T-helper 1 cell treated with Interleukin-12 subunit alpha and Interleukin-12 subunit beta and Interleukin-4 antibody, amounts not matched to agents 30 μg/mL and 1 μg/mL, for 36 hours (primary cell): ENCODE measurements around the gene CBFA2T3.

ENCODE experiments used
- H3K27ac Mint-ChIP-seq: one replicate; pipeline ENCODE4 v1.8.0; 2021; ENCODE audit warnings: mild to moderate bottlenecking, mixed read lengths
- H3K27me3 Mint-ChIP-seq: one replicate; pipeline ENCODE4 v1.8.0; 2021; ENCODE audit warnings: low read depth, mixed read lengths
- H3K36me3 Mint-ChIP-seq: one replicate; pipeline ENCODE4 v1.8.0; 2021; ENCODE audit warnings: low read depth, mixed read lengths
- H3K4me1 Mint-ChIP-seq: one replicate; pipeline ENCODE4 v1.8.0; 2021; ENCODE audit warnings: low read depth, mixed read lengths
- H3K4me3 Mint-ChIP-seq: one replicate; pipeline ENCODE4 v1.8.0; 2021; ENCODE audit warnings: mild to moderate bottlenecking, moderate library complexity, mixed read lengths
- H3K9me3 Mint-ChIP-seq: one replicate; pipeline ENCODE4 v1.8.0; 2021; ENCODE audit warnings: mixed read lengths

Gene CBFA2T3

GRCh38 chr16:88939245-88939971, 37.6 kb downstream of the CBFA2T3 start:
- H3K9me3 Mint-ChIP-seq = no peaks in the 10 kb centered on the region
- no peaks in the 10 kb centered on the region for H3K4me1 Mint-ChIP-seq
- no peak overlapping the region for H3K4me3 Mint-ChIP-seq
- no peak overlapping the region for H3K27ac Mint-ChIP-seq
- peaks cover 44% of the 10 kb centered on the region for H3K27me3 Mint-ChIP-seq
- H3K36me3 Mint-ChIP-seq = no peaks in the 10 kb centered on the region

DNA sequence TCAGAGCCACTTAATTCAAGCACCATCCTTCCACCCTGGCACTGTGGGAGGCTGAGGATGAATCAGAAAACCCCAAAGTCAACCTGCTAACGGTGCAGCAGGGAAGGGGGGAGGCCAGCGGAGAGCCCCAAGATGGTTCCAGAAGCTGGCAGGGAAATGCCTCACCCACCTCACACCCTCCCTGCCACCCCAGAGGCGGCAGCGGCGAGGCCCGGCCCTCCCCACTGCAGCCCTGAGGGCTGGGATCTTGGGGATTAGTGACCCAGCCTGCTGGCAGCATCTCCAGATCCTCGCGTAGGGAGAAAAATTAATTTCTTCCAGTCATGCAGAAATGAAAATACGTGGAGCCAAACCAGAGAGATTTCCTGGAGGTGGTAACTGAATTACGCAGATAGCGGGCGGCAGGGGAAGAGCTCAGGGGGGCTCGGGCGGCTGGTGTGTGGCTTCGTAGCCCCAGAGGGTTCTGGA, 38.2 kb downstream of the CBFA2T3 start:
- Mint-ChIP-seq H3K36me3 (no peaks in the 10 kb centered on the region), H3K9me3 (no peaks in the 10 kb centered on the region), H3K27me3 (peaks cover 41% of the 10 kb centered on the region), H3K27ac (no peak overlapping the region), H3K4me3 (no peak overlapping the region), H3K4me1 (no peaks in the 10 kb centered on the region)

DNA sequence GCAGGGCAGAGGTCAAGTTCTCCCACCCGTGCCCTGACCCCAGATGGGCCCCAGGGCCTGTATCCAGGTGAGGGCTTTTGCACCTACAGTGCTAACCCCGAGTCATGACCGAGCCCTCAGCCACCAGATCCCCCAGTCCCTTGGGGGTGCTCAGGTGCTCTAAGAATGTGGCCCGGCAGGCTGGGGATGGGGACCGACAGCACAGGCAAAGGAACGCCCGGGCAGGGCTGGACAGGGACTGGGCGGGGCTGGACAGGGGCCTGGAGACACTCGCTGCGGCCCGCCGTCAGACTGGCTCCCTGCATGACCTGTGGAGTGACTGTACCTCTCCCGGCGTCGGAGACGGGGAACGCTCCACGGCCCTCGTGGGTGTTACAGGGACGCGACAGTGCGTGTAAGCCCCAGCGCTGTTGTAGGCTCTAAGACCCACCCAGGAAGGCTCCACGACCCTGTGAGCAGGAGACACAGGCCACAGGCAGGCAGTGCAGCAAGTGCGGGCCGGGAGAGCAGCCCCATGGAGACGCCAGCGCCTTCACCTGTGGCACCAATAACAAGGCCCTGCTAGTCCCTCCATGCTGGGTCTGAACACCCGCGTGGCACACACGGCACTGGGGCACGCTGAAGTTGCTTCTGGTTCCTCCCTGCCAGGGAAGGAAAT, 38.8 kb downstream of the CBFA2T3 start:
- no peak overlapping the region for H3K27ac Mint-ChIP-seq

DNA sequence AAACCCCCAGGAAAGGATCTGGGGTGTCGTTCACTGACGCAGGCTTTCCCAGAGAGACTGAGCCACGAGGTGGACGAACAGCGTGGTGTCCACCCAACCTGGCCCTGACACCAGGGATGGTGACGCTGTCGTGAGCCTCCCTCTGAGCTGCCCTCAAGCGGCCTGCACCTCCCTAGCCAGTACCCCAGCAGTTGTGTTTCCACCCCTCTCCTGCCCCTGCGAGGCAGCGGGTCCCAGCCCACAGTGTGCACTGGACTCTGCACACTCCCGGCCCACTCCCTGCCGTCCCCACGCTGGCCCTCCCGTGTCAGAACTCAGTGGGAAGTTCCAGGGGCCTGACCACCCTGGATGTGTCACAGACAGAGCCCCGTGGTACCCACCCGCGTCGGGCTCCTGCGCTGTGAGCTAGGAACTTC, 39.8 kb downstream of the CBFA2T3 start:
- no peaks in the 10 kb centered on the region for H3K36me3 Mint-ChIP-seq
- peaks cover 28% of the 10 kb centered on the region for H3K27me3 Mint-ChIP-seq
- no peak overlapping the region for H3K4me3 Mint-ChIP-seq
- H3K27ac Mint-ChIP-seq = no peak overlapping the region
- H3K9me3 Mint-ChIP-seq = no peaks in the 10 kb centered on the region
- H3K4me1 Mint-ChIP-seq = no peaks in the 10 kb centered on the region

More for the DNA sequence above, 38.8 kb downstream of the CBFA2T3 start:
- H3K36me3 Mint-ChIP-seq = no peaks in the 10 kb centered on the region
- H3K27me3 Mint-ChIP-seq = peaks cover 36% of the 10 kb centered on the region
- H3K4me3 Mint-ChIP-seq = no peak overlapping the region
- H3K4me1 Mint-ChIP-seq = no peaks in the 10 kb centered on the region
- H3K9me3 Mint-ChIP-seq = no peaks in the 10 kb centered on the region

DNA sequence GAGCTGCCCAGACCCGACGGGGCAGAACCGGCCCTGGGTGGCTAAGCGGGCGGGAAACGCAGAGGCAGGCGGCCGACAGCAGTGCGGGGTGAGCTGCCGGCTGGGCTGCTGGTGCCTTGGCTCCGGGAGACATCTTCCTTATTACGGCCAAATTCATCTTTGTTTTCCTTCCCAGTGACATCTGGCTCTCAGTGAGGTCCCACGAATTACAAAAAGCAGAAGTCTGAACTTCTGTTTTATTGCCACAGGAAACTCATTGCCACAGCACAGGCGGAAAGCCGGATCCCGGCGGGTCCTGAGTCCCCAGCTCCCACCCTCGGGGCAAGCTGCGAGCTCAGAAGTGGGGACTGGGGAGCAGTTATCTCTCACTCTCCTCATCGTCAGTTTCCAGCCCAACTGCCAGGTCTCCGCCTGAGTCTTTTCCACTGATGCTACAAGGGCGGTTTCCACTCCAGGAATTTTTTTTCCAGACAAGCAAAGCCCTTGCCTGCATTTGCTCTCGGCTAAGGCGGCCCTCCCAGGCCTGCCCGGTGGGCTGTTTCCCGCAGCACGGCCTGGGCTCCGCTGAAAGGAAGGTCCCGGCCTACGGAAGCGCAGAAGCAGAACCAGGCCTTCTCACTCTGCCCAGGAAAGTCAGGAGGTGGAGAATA, 40.3 kb downstream of the CBFA2T3 start:
- no peak overlapping the region for H3K27ac Mint-ChIP-seq
- no peak overlapping the region for H3K4me3 Mint-ChIP-seq
- H3K27me3 Mint-ChIP-seq = peaks cover 28% of the 10 kb centered on the region

DNA sequence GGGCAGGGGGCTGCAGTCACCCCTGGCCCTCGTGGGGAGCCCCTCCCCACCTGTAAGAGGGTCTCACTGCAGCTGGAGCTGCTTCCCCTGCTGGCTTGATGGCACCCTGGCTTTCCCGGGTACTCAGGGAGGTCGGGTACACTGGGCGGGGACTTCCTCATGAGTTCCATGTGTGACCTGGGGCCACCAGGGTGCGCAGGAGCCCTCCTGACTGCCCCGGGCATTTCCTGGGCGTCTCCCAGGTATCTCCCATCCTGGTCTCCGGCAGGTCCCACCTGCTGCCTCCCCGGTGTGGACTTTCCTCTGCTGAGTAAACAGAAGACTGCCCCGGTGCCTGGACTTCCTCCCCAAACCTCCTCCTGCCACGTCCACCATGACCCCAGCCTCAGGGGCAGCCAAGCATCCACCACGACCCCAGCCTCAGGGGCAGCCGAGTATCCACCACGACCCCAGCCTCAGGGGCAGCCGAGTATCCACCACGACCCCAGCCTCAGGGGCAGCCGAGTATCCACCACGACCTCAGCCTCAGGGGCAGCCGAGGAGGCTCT, 40.9 kb downstream of the CBFA2T3 start:
- Mint-ChIP-seq H3K27ac (no peak overlapping the region), H3K9me3 (no peaks in the 10 kb centered on the region), H3K27me3 (peaks cover 28% of the 10 kb centered on the region), H3K4me3 (no peak overlapping the region), H3K36me3 (no peaks in the 10 kb centered on the region), H3K4me1 (no peaks in the 10 kb centered on the region)

More for the DNA sequence above, 40.3 kb downstream of the CBFA2T3 start:
- Mint-ChIP-seq H3K4me1 (no peaks in the 10 kb centered on the region), H3K36me3 (no peaks in the 10 kb centered on the region), H3K9me3 (no peaks in the 10 kb centered on the region)

DNA sequence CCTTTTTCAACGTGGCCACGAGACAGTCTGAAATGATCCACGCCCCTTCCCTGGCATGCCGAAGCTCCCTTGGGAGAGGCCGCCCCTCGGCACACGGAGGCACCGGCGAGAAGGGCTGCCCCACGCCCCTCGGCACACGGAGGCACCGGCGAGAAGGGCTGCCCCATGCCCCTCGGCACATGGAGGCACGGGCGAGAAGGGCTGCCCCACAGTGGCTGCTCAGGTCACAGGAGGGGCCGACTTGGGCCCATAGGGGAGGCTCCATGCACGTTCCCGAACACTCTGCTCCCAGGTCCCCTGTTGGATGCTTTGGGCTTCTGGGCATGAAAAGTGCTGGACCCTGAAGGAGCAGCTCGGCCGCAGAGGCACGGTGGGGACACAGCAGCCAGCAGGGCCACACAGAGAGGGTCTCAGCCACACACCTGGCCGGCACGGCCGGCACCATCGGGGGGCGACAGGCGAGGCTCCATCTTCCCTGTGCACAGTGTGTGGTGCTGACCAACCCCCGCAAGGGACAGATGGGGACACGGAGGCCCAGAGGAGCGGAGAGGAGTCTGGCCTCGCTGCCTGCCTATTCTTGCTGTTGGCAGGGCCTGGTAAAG, 42.8 kb downstream of the CBFA2T3 start:
- Mint-ChIP-seq H3K4me1 (no peaks in the 10 kb centered on the region), H3K9me3 (no peaks in the 10 kb centered on the region), H3K27ac (no peak overlapping the region), H3K4me3 (no peak overlapping the region), H3K27me3 (peaks cover 24% of the 10 kb centered on the region), H3K36me3 (no peaks in the 10 kb centered on the region)

DNA sequence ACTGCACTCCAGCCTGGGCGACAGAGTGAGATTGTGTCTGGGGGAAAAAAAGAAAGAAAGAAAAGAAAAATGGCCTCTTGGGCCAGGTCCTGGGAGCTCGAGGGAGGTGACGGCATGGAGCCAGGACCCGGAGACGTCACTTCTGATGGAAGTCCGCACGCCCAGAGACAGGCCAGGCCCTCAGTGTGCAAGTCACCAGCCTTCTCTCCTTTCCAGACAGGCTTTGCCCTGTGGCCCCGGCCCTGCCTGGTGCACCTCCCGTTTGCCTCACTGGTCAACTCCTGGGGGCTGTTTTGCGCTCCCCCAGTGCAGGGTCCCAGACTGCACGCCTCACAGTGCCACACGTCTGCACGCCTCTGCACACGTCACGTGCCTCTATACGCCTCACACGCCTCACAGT, 44.1 kb downstream of the CBFA2T3 start:
- Mint-ChIP-seq H3K9me3 (no peaks in the 10 kb centered on the region), H3K27ac (no peak overlapping the region), H3K36me3 (no peaks in the 10 kb centered on the region), H3K27me3 (peaks cover 12% of the 10 kb centered on the region), H3K4me3 (no peak overlapping the region), H3K4me1 (no peaks in the 10 kb centered on the region)

DNA sequence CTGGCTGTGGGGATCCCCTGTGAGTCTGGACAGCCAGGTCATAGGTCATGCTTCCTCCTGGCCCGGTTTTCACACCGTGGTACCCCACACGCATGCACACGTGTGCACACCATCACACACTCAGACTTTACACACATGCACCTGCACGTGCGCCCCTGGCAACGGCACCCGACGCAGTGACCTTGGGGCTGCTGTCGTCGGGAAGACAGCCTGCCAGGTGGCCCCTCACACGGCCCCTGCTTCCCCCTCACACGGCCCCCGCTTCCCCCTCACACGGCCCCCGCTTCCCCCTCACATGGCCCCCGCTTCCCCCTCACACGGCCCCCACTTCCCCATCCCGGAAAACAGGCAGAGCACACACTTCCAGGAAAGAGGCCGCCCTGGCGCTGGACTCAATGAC, 45.1 kb downstream of the CBFA2T3 start:
- Mint-ChIP-seq H3K9me3 (no peaks in the 10 kb centered on the region), H3K27ac (no peak overlapping the region), H3K36me3 (no peaks in the 10 kb centered on the region), H3K4me3 (no peak overlapping the region), H3K27me3 (peaks cover 4% of the 10 kb centered on the region), H3K4me1 (no peaks in the 10 kb centered on the region)

DNA sequence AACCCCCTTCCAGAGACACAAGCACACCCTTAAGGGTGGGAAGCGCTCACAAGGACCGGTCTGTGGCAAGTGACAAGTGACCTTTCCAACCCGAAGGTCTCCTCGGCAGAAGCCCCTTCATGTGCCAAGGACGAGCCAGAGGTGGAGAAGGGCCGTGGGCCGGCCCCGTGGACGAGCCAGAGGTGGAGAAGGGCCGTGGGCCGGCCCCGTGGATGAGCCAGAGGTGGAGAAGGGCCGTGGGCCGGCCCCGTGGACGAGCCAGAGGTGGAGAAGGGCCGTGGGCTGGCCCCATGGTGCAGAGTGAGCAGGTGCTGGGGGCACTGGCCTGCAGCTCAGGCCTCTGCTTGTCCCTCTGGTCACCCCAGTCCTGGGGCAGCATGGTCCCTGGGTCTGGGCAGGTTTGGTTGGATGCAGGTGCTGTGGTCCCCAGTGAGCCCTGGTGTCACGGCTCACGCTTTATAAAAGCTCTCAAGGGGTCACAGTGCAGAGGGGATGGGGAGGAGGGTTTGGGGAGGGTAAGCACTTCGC, 45.6 kb downstream of the CBFA2T3 start:
- H3K9me3 Mint-ChIP-seq = no peaks in the 10 kb centered on the region
- H3K27me3 Mint-ChIP-seq = no peaks in the 10 kb centered on the region
- no peak overlapping the region for H3K4me3 Mint-ChIP-seq
- H3K4me1 Mint-ChIP-seq = no peaks in the 10 kb centered on the region
- H3K27ac Mint-ChIP-seq = no peak overlapping the region
- H3K36me3 Mint-ChIP-seq = no peaks in the 10 kb centered on the region

GRCh38 chr16:88930716-88931115, 46.3 kb downstream of the CBFA2T3 start:
- no peak overlapping the region for H3K27ac Mint-ChIP-seq

GRCh38 chr16:88929091-88929445, 47.9 kb downstream of the CBFA2T3 start:
- Mint-ChIP-seq H3K4me1 (no peaks in the 10 kb centered on the region), H3K36me3 (no peaks in the 10 kb centered on the region), H3K27ac (no peak overlapping the region), H3K4me3 (no peak overlapping the region), H3K9me3 (no peaks in the 10 kb centered on the region), H3K27me3 (no peaks in the 10 kb centered on the region)

More at GRCh38 chr16:88930716-88931115, 46.3 kb downstream of the CBFA2T3 start:
- H3K36me3 Mint-ChIP-seq = no peaks in the 10 kb centered on the region
- H3K4me1 Mint-ChIP-seq = no peaks in the 10 kb centered on the region
- no peaks in the 10 kb centered on the region for H3K27me3 Mint-ChIP-seq
- H3K9me3 Mint-ChIP-seq = no peaks in the 10 kb centered on the region
- no peak overlapping the region for H3K4me3 Mint-ChIP-seq

DNA sequence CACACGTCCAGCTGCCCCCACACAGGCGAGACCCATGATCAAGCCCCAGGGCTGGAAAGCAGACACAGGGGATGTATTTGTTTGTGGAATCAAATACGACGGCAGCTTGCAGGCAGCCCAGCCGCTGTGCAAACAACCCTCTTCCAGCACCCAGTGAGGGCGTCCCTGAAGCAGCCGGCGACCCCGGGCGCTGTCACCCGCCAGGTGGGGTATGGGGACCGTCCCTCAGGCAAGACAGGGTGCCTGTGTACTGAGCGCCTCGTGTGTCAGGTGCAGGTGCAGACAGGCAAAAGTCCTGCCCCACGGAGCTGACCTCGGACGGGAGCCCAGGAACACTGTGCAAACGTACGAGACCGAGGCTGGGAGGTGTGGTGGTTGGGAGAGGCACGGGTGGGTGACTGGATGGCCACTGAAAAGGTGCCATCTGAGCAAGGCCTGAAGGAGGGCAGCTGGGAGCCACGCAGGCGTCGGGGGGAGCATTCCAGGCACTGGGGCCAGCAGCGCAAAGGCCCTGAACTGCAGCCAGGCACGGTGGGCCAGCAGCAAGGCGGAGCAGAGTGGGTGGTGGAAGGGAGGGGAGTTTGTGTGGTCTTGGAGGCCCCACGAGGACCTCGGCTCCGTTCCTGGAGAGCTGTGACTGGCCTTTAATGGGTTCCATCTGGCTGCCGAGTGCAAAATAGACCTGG, 48.5 kb downstream of the CBFA2T3 start:
- no peaks in the 10 kb centered on the region for H3K4me1 Mint-ChIP-seq
- H3K9me3 Mint-ChIP-seq = no peaks in the 10 kb centered on the region
- no peak overlapping the region for H3K27ac Mint-ChIP-seq
- H3K36me3 Mint-ChIP-seq = no peaks in the 10 kb centered on the region
- H3K4me3 Mint-ChIP-seq = no peak overlapping the region
- H3K27me3 Mint-ChIP-seq = no peaks in the 10 kb centered on the region

GRCh38 chr16:88927661-88928060, 49.3 kb downstream of the CBFA2T3 start:
- H3K4me3 Mint-ChIP-seq = no peak overlapping the region
- H3K36me3 Mint-ChIP-seq = no peaks in the 10 kb centered on the region
- no peaks in the 10 kb centered on the region for H3K9me3 Mint-ChIP-seq
- H3K27me3 Mint-ChIP-seq = no peaks in the 10 kb centered on the region
- H3K27ac Mint-ChIP-seq = no peak overlapping the region
- no peaks in the 10 kb centered on the region for H3K4me1 Mint-ChIP-seq
